K562 (cell line): ENCODE measurements around the gene CAV1.

ENCODE experiments used
- ATF2 ChIP-seq: sonication (generic); formaldehyde crosslinking; IDR thresholded peaks from 2 replicates; pipeline ENCODE4 v1.8.1; 2022; ENCODE audit warnings: missing genetic modification reagents
- BDP1 ChIP-seq: IDR thresholded peaks from 3 replicates; pipeline ENCODE4 v1.6.1; 2011; ENCODE audit not compliant: insufficient read length, insufficient read depth
- MAFK ChIP-seq: IDR thresholded peaks from 2 replicates; pipeline ENCODE4 v1.6.1; 2011; ENCODE audit warnings: low read length, improper control_type of control experiment
- RBM39 ChIP-seq: fragments of 200-400 bp; formaldehyde crosslinking; optimal IDR thresholded peaks from 2 replicates; pipeline ENCODE3; 2018; ENCODE audit warnings: low read depth, low read length
- RCOR1 ChIP-seq, 2 experiments: IDR thresholded peaks; 2 replicates each; pipeline ENCODE4 v1.6.1; 2012; ENCODE audit warnings: low read depth in 2 of 2, low read length in 2 of 2, borderline replicate concordance in 1 of 2, improper control_type of control experiment in 1 of 2
- SMARCC2 ChIP-seq: fragments of 450-650 bp; IDR thresholded peaks from 2 replicates; pipeline ENCODE4 v1.6.1; 2017; ENCODE audit warnings: antibody characterized with exemption, moderate library complexity, mild to moderate bottlenecking, low read depth
- ZBTB49 ChIP-seq: sonication (generic); formaldehyde crosslinking; IDR thresholded peaks from 2 replicates; pipeline ENCODE4 v1.8.0; 2022; ENCODE audit warnings: missing genetic modification reagents, mild to moderate bottlenecking, borderline replicate concordance

GRCh38 chr7:116607299-116607698 lies 82.5 kb downstream of the CAV1 start:
- TF ChIP-seq RBM39 (no peak), RCOR1 (IDR thresholded peaks at IDR 0.05; ENCODE audit: borderline replicate concordance in 1 of 2, low read depth in 2 of 2, low read length in 2 of 2) (no peak), MAFK (no peak), SMARCC2 (no peak), ATF2 (CRISPR knock-in tag) (no peak), BDP1 (no peak), ZBTB49 (CRISPR knock-in tag) (no peak)
